Measurements from ENCODE around the gene ASPDH. TPM values are rescaled to one million over a fixed set of nuclear protein-coding genes. Genes with fewer than 3 reads are reported as not detected.

The ASPDH gene
- total RNA-seq, 1 experiment from 2014 or later, result not detected

GRCh38 chr19:50478901-50479715, 34.6 kb downstream of the ASPDH start:
- peak; percentile 33 for DNase-seq (ENCODE audit: low read depth)

DNA sequence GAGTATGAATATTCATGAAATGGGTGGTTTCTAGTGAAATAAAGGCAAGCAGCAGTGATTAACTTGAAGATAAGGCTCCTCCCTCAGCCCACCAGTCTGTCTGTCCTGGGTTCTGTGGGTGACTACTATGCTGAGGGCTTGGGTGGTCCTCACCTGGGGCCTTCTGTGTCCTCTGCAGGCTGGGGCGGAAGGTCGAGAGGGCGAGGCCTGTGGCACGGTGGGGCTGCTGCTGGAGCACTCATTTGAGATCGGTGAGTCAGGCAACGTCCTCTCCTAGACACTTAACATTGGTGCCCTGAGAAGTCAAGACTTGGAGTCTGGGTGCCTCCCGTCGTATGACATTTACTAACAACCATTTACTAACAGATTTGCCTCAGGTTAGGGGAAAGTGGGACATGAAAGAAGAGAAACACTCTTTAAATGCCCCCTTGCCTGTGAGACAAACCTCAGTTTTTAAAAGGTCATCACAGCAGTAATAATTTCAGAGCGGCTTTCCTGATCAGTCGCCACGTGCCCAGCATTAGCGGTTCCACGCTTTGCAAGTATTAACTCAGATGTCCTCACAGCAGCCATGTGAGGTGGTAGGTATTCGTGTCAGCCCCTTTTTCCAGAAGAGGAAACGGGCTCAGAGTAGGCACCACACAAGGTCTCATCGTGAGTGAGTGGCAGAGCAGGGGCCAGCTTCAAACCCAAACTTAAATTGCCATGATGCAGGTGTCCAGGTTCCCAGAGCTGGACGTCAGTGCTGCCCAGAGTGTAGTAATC, 35.8 kb downstream of the ASPDH start:
- no peak for DNase-seq (ENCODE audit: low read depth)

- DNase-seq (ENCODE audit: low read depth), result no peak
Observed at GRCh38 chr19:50476907-50477238, 36.8 kb downstream of the ASPDH start.

- peak; percentile 87 for DNase-seq (ENCODE audit: low read depth)
Observed at GRCh38 chr19:50476224-50476906, 37.3 kb downstream of the ASPDH start, which contains the start of the genes EMC10 and GARIN5A. Gene EMC10, plus strand, starts transcription at chr19:50476507. Its CDS starts 38 bp downstream, at chr19:50476545. Gene GARIN5A, minus strand, starts transcription at chr19:50476848. Its CDS starts 460 bp downstream, at chr19:50476388.

DNA sequence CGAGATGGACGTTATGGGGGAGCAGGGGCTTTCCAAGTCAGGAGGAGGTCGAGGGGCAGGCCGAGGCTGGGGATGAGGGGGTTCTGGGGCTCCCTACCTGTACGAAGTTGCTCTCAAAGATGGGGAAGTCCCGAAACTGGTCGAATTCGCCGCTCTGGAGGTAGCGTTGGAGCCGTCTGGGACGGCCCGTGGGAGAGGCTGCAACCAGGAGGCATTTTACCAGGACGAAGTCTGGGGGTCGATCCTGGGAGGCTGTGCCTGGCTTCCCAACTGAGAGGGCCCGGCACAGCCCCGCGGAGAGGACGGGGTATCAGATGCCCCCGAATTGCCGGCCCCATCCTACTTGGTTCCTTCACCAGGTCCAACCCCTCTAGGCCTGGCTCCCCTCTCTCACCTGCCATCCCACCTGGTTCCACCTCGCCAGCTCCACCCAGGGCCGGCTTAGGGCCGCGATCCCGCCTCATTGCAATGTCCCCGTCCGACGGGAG, 37.9 kb downstream of the ASPDH start:
- DNase-seq (ENCODE audit: low read depth), result no peak

- no peak for DNase-seq (ENCODE audit: low read depth)
Observed at GRCh38 chr19:50475101-50475568, 38.6 kb downstream of the ASPDH start.

- DNase-seq (ENCODE audit: low read depth), result peak; percentile 15
Observed at GRCh38 chr19:50473336-50473735, 40.4 kb downstream of the ASPDH start.

GRCh38 chr19:50468818-50469217, 44.9 kb downstream of the ASPDH start:
- DNase-seq (ENCODE audit: low read depth), result no peak

DNA sequence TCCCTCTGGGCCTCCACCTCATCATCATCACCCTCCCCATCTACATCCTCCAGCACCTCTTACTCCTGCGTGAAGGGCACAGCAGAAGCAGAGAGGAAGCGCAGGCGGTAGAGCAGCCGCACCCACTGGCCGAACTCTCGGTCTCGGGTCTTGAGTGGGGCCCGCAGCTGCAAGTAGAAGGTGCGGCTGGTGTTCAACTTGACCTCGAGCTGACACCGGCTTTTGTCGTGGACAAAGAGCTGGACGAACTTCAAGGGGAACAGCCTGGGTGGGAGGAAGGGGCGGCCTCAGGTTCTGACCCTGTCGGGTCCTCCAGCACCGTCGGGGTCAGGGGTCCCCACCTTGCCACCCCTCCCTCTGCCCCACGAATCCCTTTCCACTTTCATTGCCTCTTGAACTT, 46.1 kb downstream of the ASPDH start:
- no peak for DNase-seq (ENCODE audit: low read depth)

- no peak for DNase-seq (ENCODE audit: low read depth)
Observed at GRCh38 chr19:50466706-50467039, 47.0 kb downstream of the ASPDH start.

GRCh38 chr19:50465986-50466705, 47.6 kb downstream of the ASPDH start:
- peak; percentile 37 for DNase-seq (ENCODE audit: low read depth)

DNA sequence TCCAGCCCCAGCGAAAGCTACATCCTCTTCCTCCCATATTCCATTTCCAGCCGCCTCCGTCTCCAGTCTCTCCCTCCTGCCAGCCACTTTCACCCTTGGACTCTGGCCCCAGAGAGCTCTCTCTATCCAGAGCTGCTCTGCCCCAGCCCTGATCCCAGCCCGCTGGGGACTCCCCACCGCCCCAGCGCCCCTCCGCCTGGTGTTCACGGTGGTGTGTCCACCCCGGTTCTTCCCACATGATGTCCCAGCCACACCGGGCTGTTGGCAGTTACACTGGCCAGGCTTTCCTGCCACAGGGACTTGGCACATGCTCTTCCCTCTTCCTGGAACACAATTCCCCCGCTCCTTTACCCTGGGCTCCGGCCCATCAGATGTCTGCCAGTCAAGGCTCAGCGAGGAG, 48.7 kb downstream of the ASPDH start:
- no peak for DNase-seq (ENCODE audit: low read depth)

DNA sequence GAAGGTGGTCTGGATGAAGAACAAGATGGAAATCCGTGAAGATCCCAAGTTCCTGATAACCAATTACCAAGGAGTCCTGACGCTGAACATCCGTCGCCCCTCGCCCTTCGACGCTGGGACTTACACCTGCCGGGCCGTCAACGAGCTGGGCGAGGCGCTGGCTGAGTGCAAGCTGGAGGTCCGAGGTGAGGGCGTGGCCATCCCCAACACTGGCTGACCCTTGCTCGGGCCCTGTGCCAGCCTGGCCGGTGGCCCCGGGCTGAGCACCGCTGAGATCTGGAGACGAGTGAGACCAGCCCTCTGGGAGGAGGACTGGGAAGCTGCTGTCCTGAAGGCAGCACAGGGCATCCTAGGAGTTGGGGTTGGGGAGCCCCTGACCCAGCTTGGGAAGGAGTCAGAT, 49.4 kb downstream of the ASPDH start:
- no peak for DNase-seq (ENCODE audit: low read depth)

DNA sequence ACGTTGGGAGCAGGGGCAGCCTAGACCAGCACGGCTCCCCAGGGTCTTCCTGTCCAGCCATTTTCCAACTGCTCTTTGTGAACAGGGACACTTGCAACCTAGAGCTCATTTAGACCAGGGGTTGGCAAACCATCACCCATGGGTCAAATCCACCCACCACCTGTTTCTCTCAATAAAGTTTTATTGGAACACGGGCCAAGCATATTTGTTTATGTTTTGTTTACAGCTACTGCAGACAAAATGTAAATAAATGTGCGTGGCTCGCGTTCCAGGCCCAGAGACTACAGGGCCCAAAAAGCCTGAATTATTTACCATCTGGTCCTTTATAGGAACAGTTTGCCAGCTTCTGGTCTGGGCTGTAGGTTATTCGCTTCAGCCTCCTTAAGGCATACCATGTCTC, 50.7 kb downstream of the ASPDH start:
- no peak for DNase-seq (ENCODE audit: low read depth)

Other genes starting within 250 kb of the ASPDH start
- gene KCNC3, start 184.5 kb downstream of the ASPDH start, total RNA-seq (2014; rRNA removed; shearing (Covaris generic)), result 0.12 TPM in 1 of 2 replicates, not detected in the other
- gene NAPSA, start 148.3 kb downstream of the ASPDH start, total RNA-seq (2014; rRNA removed; shearing (Covaris generic)), result under 0.01 TPM in 1 of 2 replicates, not detected in the other
- 92.0 and 102 TPM in 2 replicates for gene NR1H2, start 137.5 kb downstream of the ASPDH start, total RNA-seq (2014; rRNA removed; shearing (Covaris generic))
- gene POLD1, start 129.6 kb downstream of the ASPDH start, total RNA-seq (2014; rRNA removed; shearing (Covaris generic)), result 38.6 and 42.7 TPM in 2 replicates
- gene SPIB, start 95.0 kb downstream of the ASPDH start, total RNA-seq (2014; rRNA removed; shearing (Covaris generic)), result not detected in 2 replicates
- gene MYBPC2, start 81.0 kb downstream of the ASPDH start, total RNA-seq (2014; rRNA removed; shearing (Covaris generic)), result 0.10 TPM in 1 of 2 replicates, not detected in the other
- 36.9 and 75.3 TPM in 2 replicates for gene EMC10, start 37.4 kb downstream of the ASPDH start, total RNA-seq (2014; rRNA removed; shearing (Covaris generic))
- gene GARIN5A, start 37.1 kb downstream of the ASPDH start, total RNA-seq (2014; rRNA removed; shearing (Covaris generic)), result 1.3 TPM in 1 of 2 replicates, not detected in the other
- 39.0 and 53.5 TPM in 2 replicates for gene JOSD2, start 2.7 kb downstream of the ASPDH start, total RNA-seq (2014; rRNA removed; shearing (Covaris generic))
- gene LRRC4B, start 54.5 kb upstream of the ASPDH start, total RNA-seq (2014; rRNA removed; shearing (Covaris generic)), result not detected in 2 replicates
- not detected in 2 replicates for gene SYT3, start 126.0 kb upstream of the ASPDH start, total RNA-seq (2014; rRNA removed; shearing (Covaris generic))
- not detected in 2 replicates for gene C19orf81, start 135.5 kb upstream of the ASPDH start, total RNA-seq (2014; rRNA removed; shearing (Covaris generic))
- 3.9 and 4.9 TPM in 2 replicates for gene SHANK1, start 205.9 kb upstream of the ASPDH start, total RNA-seq (2014; rRNA removed; shearing (Covaris generic))
- gene CLEC11A, start 209.5 kb upstream of the ASPDH start, total RNA-seq (2014; rRNA removed; shearing (Covaris generic)), result 149 and 186 TPM in 2 replicates